IPS-11a (cell line): Measurements from ENCODE around the gene NHSL2.
"Not testable (repeated sequence)": the region's sequence is repeated elsewhere in the genome, so short reads cannot be mapped to it uniquely, and the experiment has no call there.

Experiments used
- H3K4me3 ChIP-seq: one replicate; pipeline ENCODE4 v1.5.1; 2013; ENCODE audit warnings: low read depth, low read length, control low read depth

Gene NHSL2

DNA sequence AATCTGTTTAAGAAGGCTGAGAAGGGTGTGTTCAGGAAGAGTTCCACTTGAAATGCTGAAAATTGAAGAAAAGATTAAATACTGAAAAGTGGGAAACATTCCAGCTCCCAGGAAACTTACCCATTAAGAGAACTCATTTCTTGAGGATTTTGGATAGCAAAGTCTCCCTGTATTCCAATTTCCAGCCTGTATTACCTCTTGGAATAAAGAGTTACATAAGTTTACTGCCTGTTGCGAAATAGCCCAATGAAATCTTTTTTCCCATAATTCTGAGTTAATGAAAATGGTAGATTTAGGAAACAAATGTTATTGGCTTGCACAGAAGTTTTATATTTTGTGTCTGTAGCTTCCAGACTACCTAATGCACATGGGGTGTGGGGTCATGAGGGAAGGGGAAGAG, 12.0 kb downstream of the NHSL2 start:
- H3K4me3 ChIP-seq: no peak overlapping the region

DNA sequence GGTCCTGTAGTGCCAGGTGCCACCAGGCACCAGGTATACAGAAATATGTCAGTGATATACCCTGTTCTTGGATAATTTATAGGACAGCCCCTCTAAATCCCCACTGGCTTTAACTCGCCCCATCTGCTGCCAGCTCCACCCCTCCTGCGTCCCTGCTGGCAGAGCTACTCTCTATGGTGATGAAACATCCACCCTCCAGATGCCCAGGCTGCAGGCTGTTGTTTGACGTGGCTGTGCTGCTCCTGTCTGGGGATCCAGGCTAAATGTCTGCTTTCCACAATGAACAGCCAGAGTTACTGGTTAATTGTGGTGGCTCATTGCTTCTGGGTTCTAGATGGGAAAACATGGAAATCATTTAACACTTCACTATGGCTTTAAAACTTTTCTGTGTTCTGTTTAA, 12.9 kb downstream of the NHSL2 start:
- H3K4me3 ChIP-seq: no peak overlapping the region

DNA sequence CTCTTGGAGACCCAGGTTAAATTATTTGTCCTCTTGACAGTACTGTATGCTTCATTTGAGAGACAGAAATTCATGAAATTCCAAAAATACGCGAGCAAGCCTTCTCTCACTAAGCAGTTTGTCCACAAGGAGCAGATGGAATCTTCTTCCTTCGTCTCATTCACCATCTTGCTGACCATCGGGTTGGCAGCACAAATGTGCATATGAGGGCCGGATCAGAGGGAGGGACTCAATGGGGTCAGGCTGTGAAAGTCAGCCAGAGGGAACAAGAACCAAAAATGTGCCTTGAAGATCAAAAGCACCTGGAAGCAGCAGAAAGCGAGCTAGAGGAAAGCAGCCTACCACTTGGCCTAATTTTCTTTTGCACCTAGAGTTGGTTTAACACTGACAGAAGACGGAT, 16.4 kb downstream of the NHSL2 start:
- no peak overlapping the region for H3K4me3 ChIP-seq

DNA sequence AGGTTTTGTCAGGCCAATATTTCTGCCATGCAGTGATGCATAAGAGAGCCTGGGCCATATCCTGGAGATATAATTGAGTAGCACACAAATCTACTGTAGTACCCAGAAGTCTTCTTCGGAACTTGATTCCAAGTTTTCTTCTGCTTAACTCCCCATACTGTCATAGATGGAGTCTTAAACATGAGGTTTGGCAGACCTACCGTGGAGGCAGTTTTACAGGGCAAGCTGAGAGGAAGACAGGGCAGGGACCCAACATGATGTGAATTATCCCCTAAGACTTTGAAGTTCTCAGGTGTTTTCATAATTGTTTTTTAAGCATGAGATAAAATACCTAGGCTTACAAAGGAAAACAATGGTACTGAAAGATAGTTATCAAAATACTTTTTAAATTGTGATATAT, 18.2 kb downstream of the NHSL2 start:
- no peak overlapping the region for H3K4me3 ChIP-seq

DNA sequence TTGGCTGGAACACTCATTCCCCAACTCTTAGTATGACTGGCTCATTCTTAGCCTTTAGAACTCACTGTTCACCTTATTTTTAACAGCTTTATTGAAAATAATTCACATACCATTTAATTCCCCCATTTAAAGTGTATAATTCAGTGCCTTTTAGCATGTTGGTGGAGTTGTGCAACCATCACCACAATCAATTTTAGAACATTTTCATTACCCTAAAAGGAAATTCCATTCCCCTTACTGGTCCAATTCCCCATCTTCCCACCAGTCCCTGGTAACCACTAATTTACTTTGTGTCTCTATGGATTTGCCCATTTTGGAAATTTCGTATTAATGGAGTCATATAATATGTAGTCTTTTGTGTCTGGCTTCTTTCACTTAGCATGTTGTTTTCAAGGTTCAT, 19.7 kb downstream of the NHSL2 start:
- H3K4me3 ChIP-seq: no peak overlapping the region

DNA sequence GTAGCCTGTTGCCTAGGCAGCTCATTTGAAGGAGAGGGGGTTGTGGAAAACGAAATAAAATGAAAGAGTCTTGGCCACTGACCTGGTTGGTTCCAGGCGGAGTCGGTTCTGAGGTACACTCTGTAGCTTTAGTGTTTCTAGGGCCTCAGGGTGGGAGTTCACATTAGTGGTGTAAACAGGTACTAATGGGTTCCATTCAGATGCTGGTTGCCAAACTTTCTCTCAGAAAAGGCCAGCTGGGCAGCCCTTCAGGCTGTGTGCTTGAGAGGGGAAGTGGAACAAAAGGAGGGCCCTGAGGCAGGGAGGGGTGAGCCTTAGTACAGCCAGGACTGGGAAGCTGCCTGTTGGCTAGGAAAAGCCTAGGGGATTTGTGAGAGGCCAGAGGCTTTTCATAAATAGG, 24.8 kb downstream of the NHSL2 start:
- H3K4me3 ChIP-seq: no peak overlapping the region

DNA sequence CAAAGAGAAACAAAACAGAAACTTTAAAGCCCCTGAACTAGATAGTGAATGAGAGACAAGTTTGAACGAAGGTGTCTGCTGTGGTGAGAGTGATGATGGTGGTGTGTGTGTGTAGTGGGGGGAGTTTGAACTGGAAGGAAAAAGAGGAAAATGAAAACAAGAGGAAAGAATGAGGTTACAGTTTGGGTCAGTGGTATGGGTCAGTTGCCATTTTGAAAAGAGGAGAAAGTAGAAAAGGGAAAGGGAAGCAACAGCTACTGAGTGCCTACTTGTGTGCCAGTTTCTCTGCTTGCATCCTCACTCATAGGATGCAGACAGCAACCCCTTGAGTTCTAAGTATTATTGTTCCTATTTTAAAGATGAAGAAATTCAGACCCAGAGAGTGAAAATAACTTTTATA, 26.0 kb downstream of the NHSL2 start:
- no peak overlapping the region for H3K4me3 ChIP-seq

DNA sequence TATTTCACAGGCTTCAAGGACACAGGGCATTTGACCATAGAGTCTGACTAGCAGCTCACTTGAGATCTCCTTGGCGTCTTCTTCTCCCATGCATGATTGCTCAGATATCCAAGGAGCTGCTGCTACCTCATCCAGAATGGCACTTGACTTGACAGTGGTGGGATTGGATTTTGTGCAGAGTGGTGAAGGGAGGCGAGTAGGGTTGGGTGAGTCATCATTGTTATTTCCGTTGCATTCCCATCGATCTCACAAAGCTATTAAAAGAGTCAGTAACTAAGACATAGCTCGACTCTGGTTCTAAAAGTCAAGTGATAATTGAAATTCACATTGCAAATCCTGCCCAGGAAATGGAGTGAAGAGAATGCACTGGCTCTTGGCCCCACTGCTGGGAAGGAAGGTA, 27.7 kb downstream of the NHSL2 start:
- H3K4me3 ChIP-seq: no peak overlapping the region

GRCh38 chrX:71941145-71941544, 30.5 kb downstream of the NHSL2 start:
- H3K4me3 ChIP-seq: no peak overlapping the region

DNA sequence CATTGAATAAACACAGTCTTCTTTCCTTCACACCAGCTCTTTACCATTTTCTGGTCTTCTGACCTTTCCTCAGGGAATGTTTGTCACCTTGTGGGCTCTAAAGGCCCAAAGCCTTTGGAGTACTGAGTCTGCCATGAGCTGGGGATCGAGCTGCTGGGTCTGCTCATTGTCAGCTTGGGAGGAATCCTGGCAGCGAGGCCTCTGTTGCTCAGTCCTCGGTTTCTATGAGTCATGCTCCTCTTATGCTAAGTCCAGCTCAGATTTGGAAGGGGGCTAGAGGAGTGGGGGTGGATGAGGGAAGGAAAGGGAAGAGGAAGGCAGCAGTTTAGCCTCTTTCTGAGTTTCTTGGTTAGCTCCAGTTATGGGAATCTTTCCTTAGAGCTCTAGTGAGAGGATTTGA, 31.1 kb downstream of the NHSL2 start:
- no peak overlapping the region for H3K4me3 ChIP-seq

DNA sequence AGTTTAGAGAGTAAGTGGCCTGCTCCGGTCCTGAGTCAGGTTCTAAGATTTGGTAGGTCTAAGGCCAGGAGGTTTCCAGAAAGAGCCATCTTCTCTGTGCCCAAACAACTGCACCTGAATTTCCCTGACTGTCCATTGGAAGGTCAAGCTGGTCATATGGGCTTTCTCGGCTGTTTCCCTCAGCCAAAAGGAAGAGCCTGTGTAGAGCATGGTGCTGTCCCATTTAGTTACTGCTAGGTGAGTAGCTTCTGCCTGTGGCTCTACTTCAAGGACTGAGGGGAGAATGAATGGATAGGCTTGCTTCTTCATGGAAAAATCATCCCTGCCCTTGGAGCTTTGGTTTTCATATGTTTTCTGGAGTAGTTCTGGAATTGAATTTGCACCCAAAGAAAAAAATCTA, 33.7 kb downstream of the NHSL2 start:
- no peak overlapping the region for H3K4me3 ChIP-seq

GRCh38 chrX:71945237-71945805, 34.7 kb downstream of the NHSL2 start:
- no peak overlapping the region for H3K4me3 ChIP-seq

DNA sequence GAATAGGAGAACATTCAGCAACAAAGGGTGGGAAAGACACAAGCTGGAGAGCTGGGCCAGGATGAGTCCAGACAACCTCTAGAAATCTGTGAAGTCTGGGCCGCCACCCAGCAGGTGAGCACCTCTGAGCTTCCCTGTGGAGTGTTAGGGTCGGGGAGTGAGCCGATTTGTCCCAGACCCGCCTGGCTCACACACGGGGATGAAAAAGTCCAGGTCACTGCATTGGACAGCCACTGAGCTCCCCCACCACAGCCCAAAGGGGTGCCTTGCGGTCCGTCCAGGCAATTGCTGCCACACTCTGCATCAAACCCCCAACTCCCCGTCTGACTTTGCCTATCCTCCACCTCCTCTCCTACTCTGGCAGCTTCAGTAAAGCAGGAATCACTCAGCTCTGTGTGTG, 38.7 kb downstream of the NHSL2 start:
- H3K4me3 ChIP-seq: no peak overlapping the region

- H3K4me3 ChIP-seq: no peak overlapping the region
Measured at GRCh38 chrX:71949844-71950445, 39.3 kb downstream of the NHSL2 start.

GRCh38 chrX:71953391-71953790, 42.7 kb downstream of the NHSL2 start:
- no peak overlapping the region for H3K4me3 ChIP-seq

GRCh38 chrX:71953946-71954345, 43.3 kb downstream of the NHSL2 start:
- H3K4me3 ChIP-seq: no peak overlapping the region

DNA sequence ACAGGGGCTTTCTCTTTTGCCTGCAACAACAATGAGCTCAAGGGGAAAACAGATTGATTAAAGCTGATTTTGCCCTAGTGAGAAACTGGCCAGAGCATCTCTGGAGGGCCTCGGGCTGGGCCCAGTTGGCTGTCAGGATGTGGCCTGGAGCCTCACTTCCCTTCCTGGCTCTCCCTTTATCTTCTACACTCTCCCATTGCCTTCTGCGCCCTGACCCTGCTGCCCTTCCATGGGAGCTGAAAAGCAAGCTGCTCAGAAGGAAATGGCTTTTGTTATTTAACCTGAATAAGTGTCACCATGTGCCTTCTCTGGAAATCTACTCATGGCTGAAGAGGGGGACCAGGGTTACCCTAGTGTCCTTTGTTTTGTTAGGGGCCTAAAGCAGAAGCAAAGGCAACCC, 43.8 kb downstream of the NHSL2 start:
- H3K4me3 ChIP-seq: no peak overlapping the region

DNA sequence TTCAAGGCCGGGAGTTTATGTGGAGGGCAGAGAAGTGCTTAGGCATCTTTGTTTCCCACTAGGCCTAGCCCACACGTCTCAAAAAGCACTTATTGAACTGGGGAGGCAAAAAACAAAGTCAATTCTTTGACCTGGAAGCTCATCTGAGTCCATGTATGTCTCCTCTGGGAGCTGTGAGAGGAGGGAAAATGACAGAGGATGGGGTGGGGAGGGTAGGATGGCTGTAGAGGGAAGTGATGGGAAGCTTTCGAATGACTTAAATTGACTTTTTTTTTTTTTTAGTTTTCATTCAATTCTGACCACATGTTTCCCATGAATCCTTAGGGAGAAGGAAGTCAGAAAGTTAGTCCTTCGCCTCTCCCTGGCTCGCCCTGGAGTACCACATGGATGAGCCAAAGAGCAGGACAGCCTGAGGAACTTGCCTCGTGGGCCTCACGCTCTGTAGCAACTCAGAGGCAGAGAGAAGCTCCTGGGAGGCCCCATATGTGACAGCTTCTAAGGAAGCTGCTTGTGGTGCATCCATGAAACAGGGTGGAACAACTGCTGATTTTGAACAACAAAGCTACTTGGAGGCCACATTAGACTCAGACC, 45.0 kb downstream of the NHSL2 start:
- H3K4me3 ChIP-seq: no peak overlapping the region

GRCh38 chrX:71958281-71958675, 47.6 kb downstream of the NHSL2 start:
- no peak overlapping the region for H3K4me3 ChIP-seq

GRCh38 chrX:71964184-71964583, 53.5 kb downstream of the NHSL2 start:
- not testable (repeated sequence) for H3K4me3 ChIP-seq

DNA sequence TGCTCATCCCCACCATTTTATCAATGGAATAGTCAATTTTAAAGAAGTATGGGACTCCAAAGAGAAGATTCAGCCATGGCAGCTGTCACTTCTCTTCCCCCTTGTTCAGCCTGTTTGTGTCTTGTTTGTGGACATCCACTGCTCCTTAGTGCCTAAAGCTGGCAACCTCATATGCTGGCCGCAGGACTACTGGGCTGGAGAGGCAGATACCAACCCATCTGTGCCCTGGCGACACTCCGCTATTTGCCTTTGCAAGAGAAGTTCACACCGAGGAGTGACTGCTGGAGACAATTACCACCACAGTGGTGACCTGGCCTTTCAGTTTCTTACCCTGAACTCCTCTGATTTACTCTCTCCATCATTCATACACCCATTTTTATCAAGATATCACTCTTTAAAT, 64.3 kb downstream of the NHSL2 start:
- no peak overlapping the region for H3K4me3 ChIP-seq

- no peak overlapping the region for H3K4me3 ChIP-seq
Measured at GRCh38 chrX:71976753-71977152, 66.1 kb downstream of the NHSL2 start.

- no peak overlapping the region for H3K4me3 ChIP-seq
Measured at GRCh38 chrX:71978164-71978563, 67.5 kb downstream of the NHSL2 start.
